ENCODE measurements around the gene ARHGAP42. TPM values are rescaled to one million over a fixed set of nuclear protein-coding genes. Genes with fewer than 3 reads are reported as not detected.

Gene ARHGAP42
- total and polyA plus RNA-seq, 2 of the 4 experiments (the other 2 are of a cell fraction), result 2.9 to 7.3 TPM

- Histone ChIP-seq H3K79me1 (ENCODE audit: low read depth in 1 of 2, low read length in 2 of 2) (no peaks in the 10 kb centered on the region), H3K23ac (ENCODE audit: low read depth, low read length) (no peak overlapping the region), H2AK9ac (replicated peaks; ENCODE audit: low read depth, low read length, poor library complexity) (no peak overlapping the region), H3K18ac (ENCODE audit: low read depth, low read length) (no peak overlapping the region), H3K4me1 (ENCODE audit: control insufficient read depth, insufficient read depth, low read length) (no peaks in the 10 kb centered on the region), H3K4me3 (ENCODE audit: insufficient read depth, low read depth, low read length) (no peak overlapping the region), H4K91ac (ENCODE audit: insufficient read depth, low read depth, low read length) (no peak overlapping the region), H3K14ac (replicated peaks; ENCODE audit: low read depth, low read length) (no peak overlapping the region), H3K4me2 (ENCODE audit: low read depth, low read length) (no peak overlapping the region), H2AFZ (replicated peaks; ENCODE audit: low read length, poor library complexity) (no peak overlapping the region), H2BK120ac (ENCODE audit: low read depth, low read length) (no peak overlapping the region), H2BK15ac (ENCODE audit: low read depth, low read length) (no peak overlapping the region), H3K27me3 (ENCODE audit: control insufficient read depth, insufficient read depth, low read length) (no peaks in the 10 kb centered on the region), H3K27ac (ENCODE audit: insufficient read depth, low read length) (no peak overlapping the region), H3K56ac (ENCODE audit: extremely low read depth, insufficient read depth, low read length) (no peak overlapping the region), H2AK5ac (ENCODE audit: low read depth, low read length) (no peak overlapping the region), H4K5ac (ENCODE audit: low read depth, low read length) (no peak overlapping the region), H2BK5ac (ENCODE audit: low read depth, low read length, poor library complexity, severe bottlenecking) (no peak overlapping the region), H4K20me1 (ENCODE audit: insufficient read depth, low read length) (no peaks in the 10 kb centered on the region), H4K8ac (ENCODE audit: low read depth in 2 of 2, low read length in 2 of 2) (no peak overlapping the region), H3K9me3 (ENCODE audit: control insufficient read depth, insufficient read depth, low read length) (no peaks in the 10 kb centered on the region), H3K36me3 (ENCODE audit: control insufficient read depth, insufficient read depth, low read length) (no peaks in the 10 kb centered on the region), H3K4ac (ENCODE audit: low read depth, low read length) (no peak overlapping the region), H3K9ac (ENCODE audit: low read depth, low read length) (no peak overlapping the region), H2BK20ac (ENCODE audit: low read depth, low read length) (no peak overlapping the region), H3K9me1 (ENCODE audit: insufficient read depth, low read length) (no peaks in the 10 kb centered on the region)
- intact Hi-C loops (cut with micrococcal nuclease), result no loop called here
- in situ Hi-C loops (cut with MboI; ENCODE audit: low sequenced_read_pairs), result no loop called here
- no peak for DNase-seq
- no peak for TF ChIP-seq FOS (IDR thresholded peaks at IDR 0.05; ENCODE audit: low read depth, low read length)
- no TSS peak for BruUV-seq (replicated peaks)
- POLR2A ChIA-PET (ENCODE audit: unreplicated experiment), result no interaction called here
- dilution Hi-C loops (cut with HindIII; ENCODE audit: low sequenced_read_pairs, unreplicated experiment), result no loop called here
- ATAC-seq (ENCODE audit: low read depth), result no peak
- CTCF ChIA-PET, result no interaction called here
These were observed 345.9 kb downstream of the ARHGAP42 start for GRCh38 chr11:101032991-101033390.

All from IMR-90 (cell line).